Measurements from ENCODE around the gene CHST6. TPM values are rescaled to one million over a fixed set of nuclear protein-coding genes. Genes with fewer than 3 reads are reported as not detected.
"Not testable (repeated sequence)": the region's sequence is repeated elsewhere in the genome, so short reads cannot be mapped to it uniquely, and the experiment has no call there.

The CHST6 gene
- total RNA-seq, 1 donor from 2014 or later: 4.4 TPM

DNA sequence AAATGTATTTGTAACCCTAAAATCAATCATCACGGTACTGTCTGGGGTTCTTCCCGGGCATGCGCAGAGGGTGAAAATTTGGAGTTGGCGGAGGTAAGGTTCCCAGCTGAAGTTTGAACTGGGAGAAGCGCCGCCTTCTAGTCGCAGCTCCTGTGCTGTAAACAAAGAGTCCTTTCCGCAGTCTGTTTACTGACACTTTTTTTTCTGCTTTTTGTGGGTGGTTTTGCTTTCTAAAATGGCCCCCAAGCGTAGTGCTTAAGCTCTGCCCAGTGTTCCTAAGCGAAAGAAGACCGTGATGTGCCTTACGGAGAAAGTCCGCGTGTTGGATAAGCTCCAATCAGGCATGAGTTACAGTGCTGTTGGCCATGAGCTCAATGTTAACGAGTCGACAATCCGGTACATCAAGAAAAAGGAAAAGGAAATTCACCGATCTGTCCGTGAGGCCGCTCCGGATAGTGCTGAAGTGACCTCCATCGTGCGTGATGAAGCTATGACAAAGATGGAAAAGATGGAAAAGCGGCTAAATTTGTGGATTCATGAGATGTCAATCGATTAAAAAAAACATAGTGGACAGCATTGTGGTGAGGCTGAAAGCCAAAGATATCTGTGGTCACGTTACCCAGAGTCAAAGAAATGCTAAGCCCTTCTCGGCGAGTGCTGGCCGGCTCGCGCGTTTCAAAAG is 61.4 kb downstream of the CHST6 start:
- no peaks in the 10 kb centered on the region for H3K36me3 ChIP-seq
- H3K4me1 ChIP-seq: peaks cover 2 to 17% of the 10 kb centered on the region in 2 donors
- H3K9me3 ChIP-seq: no peaks in the 10 kb centered on the region
- intact Hi-C loops (cut with DNase I): loop anchor here (1.0 kb wide), 2 partner anchors 30 to 83 kb away; partner anchors contain the start of gene TMEM170A
- DNase-seq (ENCODE audit: low spot score in 2 of 2): peak; percentile 40 to 88
- peak overlapping the region; percentile 90 to 91 for H3K4me3 ChIP-seq
- TF ChIP-seq CTCF (IDR thresholded peaks at IDR 0.05): no peak
- H3K27ac ChIP-seq: peak overlapping the region; percentile 97 to 98
- H3K27me3 ChIP-seq: no peaks in the 10 kb centered on the region

DNA sequence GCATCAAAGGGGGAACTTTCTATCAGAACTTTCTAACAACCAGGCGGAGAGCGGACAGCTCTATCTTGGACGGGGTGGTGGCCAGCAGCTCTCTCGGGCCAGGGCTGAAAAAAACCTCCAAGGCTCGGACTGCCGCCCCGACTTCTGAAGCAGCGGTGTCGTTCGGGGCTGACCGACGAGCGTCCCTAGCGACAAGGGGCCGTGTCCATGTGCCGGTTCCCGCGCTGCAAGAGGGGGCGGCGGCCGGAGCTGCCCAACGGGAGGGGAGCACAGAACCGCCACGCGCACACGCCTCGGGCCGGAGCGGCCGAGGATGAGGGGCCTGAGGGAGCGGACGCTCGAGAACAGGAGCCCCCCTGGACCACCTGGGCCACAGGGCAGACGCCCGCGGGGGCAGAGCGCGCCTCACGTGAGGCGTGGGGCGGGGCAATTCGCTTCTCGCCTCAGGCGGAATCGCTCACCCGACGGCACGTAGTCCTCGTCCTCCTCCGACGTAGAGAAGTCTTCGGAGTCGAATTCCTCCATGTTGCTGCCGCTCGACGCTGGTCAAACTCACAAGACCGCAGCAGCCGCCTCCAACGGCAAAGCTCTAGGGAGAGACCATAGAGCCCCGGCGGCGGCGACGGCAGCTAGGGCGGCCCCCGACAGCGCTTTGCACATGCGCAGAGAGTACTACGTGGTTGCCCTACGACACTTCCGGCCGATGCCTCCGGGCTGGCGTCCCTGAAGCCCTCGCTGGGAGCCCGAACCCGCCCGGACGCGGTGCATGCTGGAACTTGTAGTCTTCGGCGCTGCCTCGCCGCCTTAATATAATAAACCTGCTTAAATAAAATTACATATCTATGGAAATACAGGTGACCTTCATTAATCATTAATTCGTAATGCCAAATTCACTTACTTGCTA is 62.2 kb downstream of the CHST6 start, which contains the start of gene CFDP1:
Gene CFDP1, minus strand, starts transcription at position 676 of the 904 bp plus-strand sequence. Its CDS starts 151 bp downstream, at position 525.
- Histone ChIP-seq H3K9me3 (no peaks in the 10 kb centered on the region), H3K4me3 (peak within 1 kb of the TSS; percentile 90 to 91), H3K4me1 (peaks cover 2 to 17% of the 10 kb centered on the region in 2 donors), H3K27ac (peak within 1 kb of the TSS; percentile 97 to 98), H3K27me3 (no peaks in the 10 kb centered on the region), H3K36me3 (no peaks in the 10 kb centered on the region)
- no peak for TF ChIP-seq CTCF (IDR thresholded peaks at IDR 0.05)
- peak; percentile 78 to 97 for DNase-seq (ENCODE audit: low spot score in 2 of 2)
- intact Hi-C loops (cut with DNase I): loop anchor here (1.0 kb wide), 1 partner anchor 31 kb away; the partner anchor contains the start of gene TMEM170A

DNA sequence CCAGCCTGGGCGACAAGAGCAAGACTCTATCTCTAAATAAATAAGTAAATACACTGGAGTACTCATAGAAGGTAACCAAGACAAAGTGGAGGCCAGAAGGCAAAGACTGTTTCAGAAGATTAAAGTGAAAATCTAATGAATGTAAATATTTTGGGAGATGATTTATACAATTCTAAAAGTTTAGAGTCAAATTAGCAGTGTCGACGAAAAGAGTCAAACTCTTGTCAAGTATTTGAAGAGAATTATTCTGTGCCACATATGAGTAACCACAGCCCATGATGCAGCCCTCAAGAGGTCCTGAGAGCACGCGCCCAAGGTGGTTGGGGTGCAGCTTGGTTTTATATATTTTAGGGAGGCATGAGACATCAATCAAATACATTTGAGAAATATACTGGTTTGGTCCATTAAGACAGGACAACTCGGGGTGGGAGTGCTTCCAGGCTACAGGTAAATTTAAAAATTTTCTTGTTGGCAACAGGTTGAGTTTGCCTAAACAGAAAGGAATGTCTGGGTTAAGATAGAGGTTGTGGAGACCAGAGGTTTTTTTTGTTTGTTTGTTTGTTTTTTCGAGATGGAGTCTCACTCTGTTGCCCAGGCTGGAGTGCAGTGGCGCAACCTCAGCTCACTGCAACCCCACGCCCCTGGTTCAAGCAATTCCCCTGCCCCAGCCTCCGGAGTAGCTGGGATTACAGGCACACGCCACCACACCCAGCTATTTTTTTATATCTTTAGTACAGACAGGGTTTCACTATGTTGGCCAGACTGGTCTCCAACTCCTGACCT is 65.4 kb downstream of the CHST6 start:
- intact Hi-C loops (cut with DNase I): no loop called here
- Histone ChIP-seq H3K4me3 (no peak overlapping the region), H3K4me1 (peaks cover 2 to 22% of the 10 kb centered on the region in 2 donors), H3K27me3 (no peaks in the 10 kb centered on the region), H3K9me3 (no peaks in the 10 kb centered on the region), H3K36me3 (no peaks in the 10 kb centered on the region), H3K27ac (no peak overlapping the region)
- no peak for DNase-seq (ENCODE audit: low spot score in 2 of 2)
- no peak for TF ChIP-seq CTCF (IDR thresholded peaks at IDR 0.05)

GRCh38 chr16:75426524-75426923 is 68.7 kb downstream of the CHST6 start:
- DNase-seq (ENCODE audit: low spot score in 2 of 2); H3K9me3 ChIP-seq; H3K4me3 ChIP-seq; intact Hi-C loops (cut with DNase I); H3K36me3 ChIP-seq; H3K27me3 ChIP-seq: not testable (repeated sequence)
- H3K4me1 ChIP-seq: peaks cover 0 to 18% of the 10 kb centered on the region in 2 donors
- peak overlapping the region; percentile 27 to 37 for H3K27ac ChIP-seq

- H3K9me3 ChIP-seq; H3K36me3 ChIP-seq; intact Hi-C loops (cut with DNase I); H3K27ac ChIP-seq; H3K27me3 ChIP-seq; H3K4me3 ChIP-seq; DNase-seq (ENCODE audit: low spot score in 2 of 2): not testable (repeated sequence)
- peaks cover 5 to 17% of the 10 kb centered on the region in 2 donors for H3K4me1 ChIP-seq
Measured at GRCh38 chr16:75424105-75424762, 71.0 kb downstream of the CHST6 start.

- Histone ChIP-seq H3K27ac (peak overlapping the region in 1 of 2 donors; percentile 4), H3K27me3 (no peaks in the 10 kb centered on the region), H3K4me1 (peaks cover 5 to 17% of the 10 kb centered on the region in 2 donors), H3K36me3 (no peaks in the 10 kb centered on the region), H3K9me3 (no peaks in the 10 kb centered on the region), H3K4me3 (no peak overlapping the region)
- no peak for DNase-seq (ENCODE audit: low spot score in 2 of 2)
- intact Hi-C loops (cut with DNase I): no loop called here
- TF ChIP-seq CTCF (IDR thresholded peaks at IDR 0.05): no peak
Measured at GRCh38 chr16:75423723-75424104, 71.5 kb downstream of the CHST6 start.

Measured in ascending aorta (tissue), 2 donors.